DMS53 (cell line): Measurements from ENCODE around the gene CPT1B.
"Not testable (repeated sequence)": the region's sequence is repeated elsewhere in the genome, so short reads cannot be mapped to it uniquely, and the experiment has no call there.

ENCODE experiments used
- DNase-seq: peaks from one replicate; lab custom pipeline; 2025; lab: John Stamatoyannopoulos, UW

The CPT1B gene

DNA sequence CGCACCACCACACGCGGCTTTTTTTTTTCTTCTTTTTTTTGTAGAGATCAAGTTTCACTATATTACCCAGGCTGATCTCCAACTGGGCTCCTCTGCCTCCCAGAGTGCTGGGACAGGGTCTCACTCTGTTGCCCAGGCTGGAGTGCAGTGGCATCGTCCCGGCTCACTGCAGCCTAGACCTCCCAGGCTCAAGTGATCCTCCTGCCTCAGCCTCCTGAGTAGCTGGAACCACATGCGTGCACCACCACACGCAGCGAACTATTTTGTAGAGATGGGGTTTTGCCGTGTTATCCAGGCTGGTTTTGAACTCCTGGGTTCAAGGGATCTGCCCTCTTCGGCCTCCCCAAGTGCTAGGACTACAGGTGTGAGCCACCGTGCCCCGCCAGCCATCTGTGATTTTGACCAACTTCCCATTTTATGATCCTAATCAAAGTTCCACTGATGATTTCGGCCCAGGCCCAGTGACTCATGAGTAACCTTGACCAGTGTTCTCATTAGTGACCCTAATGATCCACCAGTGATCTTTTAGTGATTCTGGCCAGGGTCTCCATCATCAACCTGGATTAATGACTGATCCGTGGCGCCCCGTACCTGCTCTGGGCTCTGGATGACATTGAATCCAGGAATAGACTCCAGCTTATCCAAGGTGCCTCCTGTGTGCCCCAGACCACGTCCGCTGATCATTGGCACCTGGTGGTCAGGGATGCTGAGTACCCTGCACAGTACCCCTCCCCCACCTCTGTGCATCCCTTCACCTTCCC, 50.1 kb downstream of the CPT1B start:
- DNase-seq = peak; percentile 44

DNA sequence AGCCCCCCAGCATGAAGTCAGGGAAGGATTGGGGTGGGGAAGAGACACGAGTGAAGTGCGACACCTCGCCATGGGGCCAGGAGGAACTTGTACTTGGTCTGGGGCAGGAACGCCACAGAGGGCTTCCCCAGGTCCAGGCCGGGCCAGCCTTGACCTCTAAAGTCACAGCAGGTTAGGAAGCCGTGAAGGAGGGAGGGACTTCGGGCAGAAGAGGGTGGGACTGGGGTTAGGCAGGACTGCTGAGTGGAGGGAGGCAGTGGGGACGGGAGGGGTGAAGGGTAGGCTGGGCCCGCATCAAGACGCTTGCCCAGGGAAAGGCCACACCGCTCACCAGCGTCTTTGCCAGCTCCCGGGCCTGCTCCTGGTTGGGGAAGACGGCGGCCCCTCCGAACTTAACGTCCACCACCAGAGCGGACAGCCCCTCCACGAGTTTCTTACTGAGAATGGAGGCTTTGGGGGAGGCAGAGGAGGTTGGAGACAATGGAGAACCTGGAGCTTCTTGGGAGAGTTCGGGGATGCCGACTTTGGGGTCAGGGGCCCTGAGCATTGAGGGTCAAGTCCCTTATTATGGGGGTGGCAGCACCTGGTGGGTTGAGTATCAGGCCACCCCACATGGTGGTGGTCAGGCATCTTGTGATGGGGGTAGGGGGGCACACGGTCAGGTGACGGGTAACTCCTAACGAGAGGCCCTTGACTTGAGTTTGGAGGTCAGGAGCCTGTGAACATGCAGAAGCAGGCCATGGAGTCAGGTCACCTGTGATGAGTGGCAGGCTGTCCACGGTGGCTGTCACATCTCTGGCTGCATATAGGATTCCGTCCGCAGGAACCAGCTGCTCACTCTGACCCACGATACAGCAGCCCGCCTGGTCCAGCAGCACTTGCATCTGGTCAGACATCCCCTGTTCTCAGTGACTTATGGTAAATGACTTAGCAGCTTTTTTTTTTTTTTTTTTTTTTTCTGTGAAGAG, 51.1 kb downstream of the CPT1B start:
- peak; percentile 68 for DNase-seq

DNA sequence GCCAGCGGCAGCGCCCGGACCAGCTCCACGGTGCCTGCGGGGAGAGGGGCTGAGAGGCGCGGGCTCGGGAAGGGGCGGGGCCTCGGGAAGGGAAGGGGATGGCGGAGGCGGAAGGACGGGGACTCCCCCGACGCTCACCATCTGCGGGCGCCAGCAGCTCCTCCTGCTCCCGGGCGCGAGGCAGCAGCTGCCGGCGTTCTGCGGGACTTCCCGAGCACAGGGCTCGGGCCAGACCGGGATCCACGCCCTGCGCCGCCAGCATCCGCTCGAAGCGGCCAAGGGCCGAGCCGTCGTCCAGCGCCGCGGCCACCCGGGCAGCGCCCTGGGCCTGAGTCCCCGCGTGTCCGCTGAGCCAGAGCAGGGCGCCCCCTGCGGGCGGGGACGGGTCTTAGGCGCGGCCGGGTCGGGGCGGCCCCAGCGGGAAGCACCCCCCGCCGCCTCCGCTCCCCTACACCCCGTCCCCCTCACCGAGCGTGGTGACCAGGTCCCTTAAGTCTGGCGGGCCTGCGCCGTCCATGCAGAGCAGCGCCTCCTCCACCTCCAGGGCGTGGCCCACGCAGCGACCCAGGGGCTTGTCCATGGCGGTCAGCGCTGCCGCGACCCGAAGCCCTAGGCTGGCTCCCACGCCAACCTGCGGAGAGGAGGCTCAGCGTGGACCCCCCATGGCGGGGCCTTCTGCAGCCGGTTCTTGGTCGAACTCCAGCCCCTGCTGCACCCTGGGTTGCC, 52.0 kb downstream of the CPT1B start:
- peak; percentile 85 for DNase-seq

DNA sequence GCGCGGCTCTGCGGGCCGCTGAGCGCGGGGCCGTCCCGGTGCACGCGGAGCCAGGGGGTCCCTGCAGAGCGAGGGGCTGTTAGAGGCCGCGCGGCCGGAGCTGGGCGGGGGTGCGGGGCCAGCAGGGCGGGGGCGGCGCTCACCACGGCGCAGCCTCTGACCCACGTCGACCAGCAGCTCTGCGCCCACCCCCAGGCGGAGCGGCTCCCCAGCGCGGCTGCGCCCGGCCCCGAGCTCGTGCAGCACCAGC, 52.4 kb downstream of the CPT1B start:
- DNase-seq = no peak

DNA sequence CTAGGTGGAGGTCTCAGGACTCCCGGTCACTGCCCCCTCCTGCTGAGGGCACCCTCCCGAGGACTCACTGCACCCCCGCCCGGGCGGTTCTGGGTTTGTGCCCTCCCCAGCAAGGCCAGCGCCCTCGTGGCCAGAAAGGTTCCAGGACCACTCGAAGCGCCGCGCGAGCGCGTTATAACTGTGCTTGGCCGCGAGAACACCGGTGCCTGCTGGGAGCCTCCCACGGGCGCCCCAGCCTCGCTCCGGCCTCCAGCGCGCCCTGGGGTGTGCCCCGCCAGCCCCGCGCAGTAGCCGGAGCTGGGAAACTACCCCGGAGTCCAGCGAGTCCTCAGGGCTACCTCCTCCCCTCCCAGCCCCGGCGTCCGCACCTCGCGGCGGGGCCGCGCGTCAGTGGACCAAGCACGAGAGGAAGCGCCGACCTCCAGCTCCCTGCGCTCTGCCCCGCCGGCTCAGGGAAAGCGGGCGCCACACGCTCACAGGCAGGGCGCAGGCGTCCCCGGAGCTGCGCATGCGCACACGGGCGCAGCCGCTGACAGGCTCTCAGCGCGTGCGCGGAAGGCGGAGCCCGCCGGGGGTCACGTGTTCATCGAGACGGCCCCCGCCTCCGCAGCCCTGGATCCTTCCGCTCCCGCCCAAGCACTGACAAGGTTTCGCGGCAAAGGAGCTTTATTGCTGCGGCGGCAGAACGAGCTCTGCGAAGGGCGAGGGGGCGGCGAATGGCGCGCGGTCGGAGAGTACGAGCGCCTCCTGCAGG, 52.9 kb downstream of the CPT1B start, which contains the start of gene SCO2:
Gene SCO2 (minus strand): TSS at position 495 of the 754 bp plus-strand sequence. CDS start 1,187 bp downstream, outside the sequence.
- DNase-seq = peak; percentile 97

DNA sequence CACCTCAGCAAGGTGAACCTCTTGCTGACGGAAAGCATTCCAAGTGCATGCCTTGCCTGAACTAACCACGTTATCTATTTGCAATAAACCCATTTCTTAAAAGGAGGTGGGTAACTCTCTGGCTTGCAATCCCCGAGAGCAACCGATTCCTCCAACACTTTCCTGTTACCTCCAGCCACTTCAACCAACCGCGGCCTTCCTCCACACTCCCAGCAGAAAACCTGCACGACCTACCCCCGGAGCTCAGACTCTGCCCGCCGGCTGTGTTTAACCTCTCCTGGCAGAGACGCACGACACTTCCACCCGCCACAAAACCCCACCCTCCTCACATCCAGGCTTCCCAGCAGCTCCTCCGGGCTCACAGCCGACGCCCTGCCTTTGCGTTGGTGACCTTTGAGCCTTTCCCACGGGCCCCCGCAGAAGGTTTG, 53.5 kb downstream of the CPT1B start:
- DNase-seq = peak; percentile 68

DNA sequence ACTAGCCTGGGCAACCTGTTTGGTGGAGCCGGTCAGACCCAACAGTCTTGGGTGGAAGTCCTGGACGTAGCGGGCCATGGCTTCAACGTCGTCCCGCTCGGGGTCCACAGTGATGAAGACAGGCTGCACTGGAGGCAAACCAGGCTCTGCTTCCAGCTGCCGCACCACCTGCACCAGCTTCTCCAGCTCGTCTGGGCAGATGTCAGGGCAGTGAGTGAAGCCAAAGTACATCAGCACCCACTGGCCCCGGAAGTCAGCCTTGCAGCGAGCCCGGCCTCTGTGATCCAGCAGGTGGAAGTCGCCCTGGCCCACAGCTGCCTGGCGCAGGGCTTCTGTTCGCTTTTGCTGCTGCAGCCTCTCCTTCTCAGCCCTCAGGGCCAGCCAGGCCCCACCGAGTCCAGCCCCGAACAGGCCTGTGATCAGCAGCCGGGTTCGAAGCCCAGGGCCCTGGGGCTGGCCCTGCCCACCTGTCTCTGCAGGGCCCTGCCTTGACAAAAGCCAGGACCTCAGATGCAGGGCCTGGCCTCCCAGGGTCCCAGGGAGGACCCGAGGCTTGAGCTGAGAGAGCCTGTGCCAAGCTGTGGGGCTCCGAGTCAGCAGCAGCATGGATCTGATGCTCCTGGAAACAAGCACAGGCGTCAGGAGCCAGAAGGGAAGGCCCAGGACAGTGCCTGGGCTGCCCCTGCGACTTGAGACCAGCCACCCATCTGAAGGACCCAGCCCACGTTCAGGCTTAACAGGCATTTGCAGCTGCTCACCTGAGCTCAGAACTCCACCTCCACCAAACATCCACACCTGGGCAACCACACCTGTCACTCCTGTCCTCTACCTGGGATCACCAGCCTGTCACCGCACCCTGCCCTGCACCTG, 54.2 kb downstream of the CPT1B start:
- peak; percentile 79 for DNase-seq

DNA sequence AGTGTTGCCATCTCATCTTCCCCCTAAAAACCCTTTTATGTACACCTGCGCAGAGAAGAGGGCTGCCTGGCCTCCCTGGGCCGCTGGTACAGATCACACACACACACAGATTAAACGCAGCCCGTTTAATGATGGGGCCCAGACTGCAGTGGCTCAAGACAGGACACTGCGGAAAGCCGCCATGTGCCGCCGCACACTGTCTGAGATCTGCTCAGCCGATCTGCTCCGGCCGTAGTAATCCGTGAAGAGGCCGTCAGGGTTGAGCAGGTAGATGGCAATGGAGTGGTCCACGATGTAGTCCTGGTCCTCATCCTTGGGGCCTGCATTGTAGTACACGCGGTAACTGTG, 54.8 kb downstream of the CPT1B start:
- DNase-seq = no peak

DNA sequence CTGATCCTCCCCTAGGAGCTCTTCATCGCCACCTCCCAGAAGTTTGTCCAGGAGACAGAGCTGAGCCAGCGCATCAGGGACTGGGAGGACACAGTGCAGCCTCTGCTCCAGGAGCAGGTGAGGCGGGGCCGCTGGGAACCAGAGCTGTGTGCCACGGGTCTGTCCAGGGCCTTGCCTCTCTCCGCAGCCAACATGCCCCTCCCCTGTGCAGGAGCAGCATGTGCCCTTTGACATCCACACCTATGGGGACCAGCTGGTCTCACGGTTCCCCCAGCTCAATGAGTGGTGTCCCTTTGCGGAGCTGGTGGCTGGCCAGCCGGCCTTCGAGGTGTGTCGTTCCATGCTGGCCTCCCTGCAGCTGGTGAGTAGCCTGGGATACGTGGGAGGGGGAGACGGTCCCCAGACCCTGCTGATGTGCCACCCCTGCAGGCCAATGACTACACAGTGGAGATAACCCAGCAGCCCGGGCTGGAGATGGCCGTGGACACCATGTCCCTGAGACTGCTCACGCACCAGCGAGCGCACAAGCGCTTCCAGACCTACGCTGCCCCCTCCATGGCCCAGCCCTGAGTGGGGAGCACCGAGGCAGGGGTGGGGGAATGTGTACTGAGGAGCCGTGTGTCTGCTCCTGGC, 55.3 kb downstream of the CPT1B start:
- no peak for DNase-seq

DNA sequence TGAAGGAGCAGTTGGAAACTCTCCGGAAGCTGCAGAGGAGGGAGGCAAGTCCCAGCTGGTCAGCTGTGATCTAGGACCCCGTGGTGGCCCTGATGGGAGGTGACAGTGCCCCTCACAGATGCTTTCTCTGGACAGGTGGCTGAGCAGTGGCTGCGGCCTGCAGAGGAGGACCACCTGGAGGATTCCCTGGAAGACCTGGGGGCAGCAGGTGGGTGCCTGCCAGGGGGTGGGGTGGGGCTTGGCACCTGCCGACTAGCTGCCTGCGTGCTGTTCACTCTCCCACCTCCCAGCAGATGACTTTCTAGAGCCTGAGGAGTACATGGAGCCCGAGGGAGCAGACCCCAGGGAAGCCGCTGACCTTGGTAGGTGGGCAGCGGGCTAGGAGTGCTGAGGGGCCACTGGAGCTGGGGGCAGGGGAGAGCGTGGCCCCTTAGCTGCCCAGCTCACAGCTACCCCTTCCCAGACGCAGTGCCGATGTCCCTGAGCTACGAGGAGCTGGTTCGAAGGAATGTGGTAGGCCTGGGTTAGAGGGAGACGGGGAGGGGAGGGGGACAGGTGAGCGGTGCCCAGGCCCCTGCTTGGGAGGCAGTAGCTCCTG, 55.9 kb downstream of the CPT1B start:
- DNase-seq = no peak

DNA sequence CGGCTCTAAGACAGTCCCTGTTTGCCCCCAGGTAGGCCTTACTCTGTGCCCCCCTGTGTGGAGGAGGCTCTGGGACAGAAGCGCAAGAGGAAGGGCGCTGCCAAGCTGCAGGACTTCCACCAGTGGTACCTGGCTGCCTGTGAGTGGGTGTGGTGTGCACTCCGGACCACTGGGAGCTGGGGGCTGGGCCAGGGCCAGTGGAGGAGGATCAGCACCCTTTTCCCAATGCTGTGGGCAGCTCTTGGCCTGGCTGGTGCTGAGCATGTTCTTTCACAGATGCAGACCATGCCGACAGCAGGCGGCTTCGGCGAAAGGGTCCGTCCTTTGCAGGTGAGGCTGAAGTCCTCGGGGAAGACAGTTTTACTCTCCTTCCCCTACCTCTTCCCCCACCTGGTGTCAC, 56.5 kb downstream of the CPT1B start:
- DNase-seq = no peak

DNA sequence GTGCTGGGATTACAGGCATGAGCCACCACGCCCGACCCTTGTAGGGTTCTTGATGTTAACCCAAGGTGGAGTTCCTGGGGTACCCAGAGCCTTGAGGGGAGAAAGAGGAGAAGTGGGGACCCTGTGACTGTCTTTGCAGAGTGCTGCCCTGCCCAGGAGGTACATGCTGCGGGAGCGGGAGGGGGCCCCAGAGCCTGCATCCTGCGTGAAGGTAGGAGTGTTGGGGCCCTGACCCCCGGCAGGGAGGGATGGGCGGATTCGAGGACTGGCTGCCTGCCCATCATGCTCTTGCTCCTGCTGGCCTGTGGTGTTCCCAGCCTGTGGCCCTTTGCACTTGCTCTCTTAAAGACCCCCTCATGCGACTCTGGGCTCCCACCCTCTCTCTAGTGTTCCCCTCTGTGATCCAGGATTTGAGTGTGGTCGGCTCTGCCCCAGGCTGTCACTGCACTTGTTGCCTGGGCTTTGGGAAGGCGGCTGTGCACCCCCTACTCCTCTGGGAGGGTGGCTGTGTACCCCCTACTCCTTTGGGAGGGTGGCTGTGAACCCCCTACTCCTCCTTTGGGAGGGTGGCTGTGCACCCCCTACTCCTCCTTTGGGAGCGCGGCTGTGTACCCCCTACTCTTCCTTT, 57.3 kb downstream of the CPT1B start:
- DNase-seq = no peak

DNA sequence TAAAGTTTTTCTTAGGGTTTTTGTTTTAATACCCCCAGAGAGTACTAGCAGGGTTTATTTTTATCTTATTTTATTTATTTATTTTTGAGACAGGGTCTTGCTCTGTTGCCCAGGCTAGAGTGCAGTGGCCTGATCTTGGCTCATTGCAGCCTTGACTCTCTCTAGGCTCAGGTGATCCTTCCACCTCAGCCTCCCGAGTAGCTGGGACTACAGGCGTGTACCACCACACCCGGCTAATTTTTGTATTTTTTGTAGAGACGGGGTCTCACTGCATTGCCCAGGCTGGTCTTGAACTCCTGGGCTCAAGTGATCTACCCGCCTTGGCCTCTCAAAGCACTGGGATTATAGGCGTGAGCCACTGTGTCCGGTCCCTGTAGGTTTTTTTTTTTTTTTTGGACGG, 58.0 kb downstream of the CPT1B start:
- DNase-seq = not testable (repeated sequence)

DNA sequence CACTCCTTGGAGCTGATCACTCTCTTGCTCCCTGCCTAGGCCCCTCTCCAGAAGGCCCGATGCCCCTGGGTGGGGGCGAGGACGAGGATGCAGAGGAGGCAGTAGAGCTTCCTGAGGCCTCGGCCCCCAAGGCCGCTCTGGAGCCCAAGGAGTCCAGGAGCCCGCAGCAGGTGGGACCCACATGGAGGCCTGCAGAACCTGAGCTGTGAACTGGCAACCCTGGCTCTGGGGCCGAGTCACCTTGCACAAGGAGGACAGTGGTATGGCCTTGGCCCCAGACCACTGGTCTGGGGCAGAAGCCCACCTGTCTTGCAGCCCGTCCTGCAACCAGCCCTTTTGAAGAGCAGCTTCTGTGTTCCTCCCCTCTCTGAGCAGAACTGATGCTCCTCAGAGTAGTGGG, 59.1 kb downstream of the CPT1B start:
- DNase-seq = no peak
